Neural cell (in vitro differentiated cells): ENCODE measurements around the gene PCDH9. TPM values are rescaled to one million over a fixed set of nuclear protein-coding genes. Genes with fewer than 3 reads are reported as not detected.

ENCODE experiments used
- H2AFZ ChIP-seq: fragments of 200-600, 300-800 bp; sonication (generic), shearing (Covaris generic); 2 replicates; pipeline ENCODE4 v1.6.0; 2014; ENCODE audit warnings: low read depth, mild to moderate bottlenecking, antibody characterized with exemption, low read length, moderate library complexity
- H3F3A ChIP-seq: fragments of 200-600 bp; shearing (Covaris generic); 2 replicates; pipeline ENCODE4 v1.6.1; 2016; ENCODE audit warnings: mild to moderate bottlenecking, moderate library complexity, mixed read lengths, antibody characterized with exemption, low read length; ENCODE audit not compliant: insufficient read depth, poor library complexity, severe bottlenecking
- H3K27ac ChIP-seq: fragments of 200-600, 300-800 bp; sonication (generic), shearing (Covaris generic); 2 replicates; pipeline ENCODE4 v1.5.1; 2014; ENCODE audit warnings: mild to moderate bottlenecking, low read length, moderate library complexity
- H3K27me3 ChIP-seq: fragments of 300-800, 200-600 bp; sonication (generic), shearing (Covaris generic); 2 replicates; pipeline ENCODE4 v1.6.0; 2014; ENCODE audit warnings: mild to moderate bottlenecking, low read depth, low read length, moderate library complexity; ENCODE audit not compliant: insufficient read depth
- H3K36me3 ChIP-seq: fragments of 300-800, 200-600 bp; sonication (generic), shearing (Covaris generic); 2 replicates; pipeline ENCODE4 v1.5.1; 2014; ENCODE audit warnings: mild to moderate bottlenecking, antibody characterized with exemption, low read length, moderate library complexity; ENCODE audit not compliant: insufficient read depth
- H3K4me2 ChIP-seq: fragments of 300-800, 200-600 bp; sonication (generic), shearing (Covaris generic); 2 replicates; pipeline ENCODE4 v1.6.0; 2014; ENCODE audit warnings: mild to moderate bottlenecking, low read length
- H3K4me3 ChIP-seq: fragments of 300-800, 200-600 bp; sonication (generic), shearing (Covaris generic); 2 replicates; pipeline ENCODE4 v1.5.1; 2014; ENCODE audit warnings: mild to moderate bottlenecking, low read length, moderate library complexity
- H3K79me2 ChIP-seq: fragments of 200-600 bp; shearing (Covaris generic); replicated peaks from 2 replicates; pipeline ENCODE4 v1.6.0; 2014; ENCODE audit warnings: mild to moderate bottlenecking, low read length, moderate library complexity; ENCODE audit not compliant: insufficient read depth
- H3K9ac ChIP-seq: fragments of 300-800, 200-600 bp; sonication (generic), shearing (Covaris generic); 2 replicates; pipeline ENCODE4 v1.6.1; 2016; ENCODE audit warnings: mild to moderate bottlenecking, low read length, mixed read lengths
- H3K9me2 ChIP-seq: fragments of 200-600 bp; shearing (Covaris generic); 2 replicates; pipeline ENCODE4 v1.6.1; 2016; ENCODE audit warnings: mild to moderate bottlenecking, low read length, mixed read lengths; ENCODE audit not compliant: insufficient read depth
- H3K9me3 ChIP-seq: fragments of 200-600, 300-800 bp; sonication (generic), shearing (Covaris generic); 2 replicates; pipeline ENCODE4 v1.6.1; 2016; ENCODE audit warnings: mild to moderate bottlenecking, mixed run types, low read length, moderate library complexity, mixed read lengths
- H4K20me1 ChIP-seq: fragments of 200-600 bp; shearing (Covaris generic); 2 replicates; pipeline ENCODE4 v1.6.1; 2016; ENCODE audit warnings: mild to moderate bottlenecking, mixed run types; ENCODE audit not compliant: insufficient read depth
- EP300 ChIP-seq: fragments of 450-650 bp; conservative IDR thresholded peaks from 2 replicates; pipeline ENCODE4 v1.6.1; 2014; ENCODE audit warnings: antibody characterized with exemption, mild to moderate bottlenecking, moderate library complexity; ENCODE audit not compliant: poor library complexity, severe bottlenecking
- EZH2 ChIP-seq: fragments of 200-600, 300-800 bp; shearing (Covaris generic), sonication (generic); IDR thresholded peaks from 2 replicates; pipeline ENCODE4 v1.6.1; 2014; ENCODE audit warnings: antibody characterized with exemption, low read length, borderline replicate concordance, mild to moderate bottlenecking; ENCODE audit not compliant: insufficient read depth, poor library complexity, severe bottlenecking
- MXI1 ChIP-seq: fragments of 450-650 bp; conservative IDR thresholded peaks from 2 replicates; pipeline ENCODE4 v1.6.1; 2014; ENCODE audit warnings: antibody characterized with exemption, mild to moderate bottlenecking; ENCODE audit not compliant: poor library complexity, severe bottlenecking
- POLR2AphosphoS5 ChIP-seq: IDR thresholded peaks from 2 replicates; pipeline ENCODE4 v1.6.1; 2012
- RAD21 ChIP-seq: fragments of 450-650 bp; conservative IDR thresholded peaks from 2 replicates; pipeline ENCODE4 v1.6.1; 2014; ENCODE audit warnings: antibody characterized with exemption, mild to moderate bottlenecking, moderate library complexity
- SMC3 ChIP-seq: fragments of 450-650 bp; conservative IDR thresholded peaks from 2 replicates; pipeline ENCODE4 v1.6.1; 2014; ENCODE audit warnings: antibody characterized with exemption, mild to moderate bottlenecking, moderate library complexity; ENCODE audit not compliant: poor library complexity
- TAF1 ChIP-seq: IDR thresholded peaks from 2 replicates; pipeline ENCODE4 v1.6.1; 2012; ENCODE audit warnings: low read depth
- polyA plus RNA-seq: library from polyadenylated mRNA; depleted of rRNA; stranded (reverse); fragments of >200 nt; gene quantifications from 2 replicates; pipeline ENCODE4 v1.2.3, GENCODE V29; 2014
- TF ChIP-seq, protein P1 (sequence below): fragments of 450-650 bp; IDR thresholded peaks from 2 replicates; pipeline ENCODE4 v1.5.1; 2014; ENCODE audit warnings: antibody characterized with exemption, mild to moderate bottlenecking, moderate library complexity; ENCODE audit not compliant: poor library complexity, severe bottlenecking
- TF ChIP-seq, protein P2 (sequence below): IDR thresholded peaks from 2 replicates; pipeline ENCODE4 v1.6.1; 2012; ENCODE audit warnings: borderline replicate concordance

Gene PCDH9
- polyA plus RNA-seq, 1 donor from 2014 or later = 4.6 TPM

DNA sequence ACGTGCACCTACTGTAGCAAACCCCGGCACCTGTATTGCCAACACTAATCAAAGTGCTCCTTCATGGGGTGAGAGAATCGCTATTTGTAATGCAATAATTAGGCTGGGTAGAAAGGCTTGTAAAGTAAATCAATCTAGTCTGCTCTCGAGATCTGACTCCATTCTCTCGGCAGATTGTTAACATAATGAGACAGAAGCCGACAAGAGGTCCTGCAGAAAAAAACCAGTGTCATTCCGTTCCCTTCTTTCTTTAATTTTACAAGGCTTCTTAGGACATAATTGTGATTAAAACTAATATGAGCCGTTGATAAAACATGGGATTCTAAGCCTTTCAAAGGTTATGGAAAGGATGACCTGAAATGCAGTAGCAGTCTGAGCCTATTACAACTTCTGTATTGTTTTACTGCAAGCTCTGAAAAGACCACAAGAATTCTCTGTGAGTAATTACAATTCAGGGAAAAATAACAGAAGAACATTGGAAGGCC lies 530.0 kb downstream of the PCDH9 start:
- Histone ChIP-seq H3K4me3 (peak overlapping the region; percentile 16), H2AFZ (no peak overlapping the region), H3F3A (no peaks in the 10 kb centered on the region), H3K9me3 (no peaks in the 10 kb centered on the region), H3K4me2 (no peak overlapping the region), H3K9ac (no peak overlapping the region), H3K36me3 (no peaks in the 10 kb centered on the region), H4K20me1 (no peaks in the 10 kb centered on the region), H3K27ac (no peak overlapping the region), H3K9me2 (no peaks in the 10 kb centered on the region), H3K79me2 (no peaks in the 10 kb centered on the region), H3K27me3 (no peaks in the 10 kb centered on the region)
- TF ChIP-seq POLR2AphosphoS5 (no peak), EP300 (no peak), SMC3 (no peak), RAD21 (no peak), EZH2 (no peak), MXI1 (no peak), TAF1 (no peak)
- TF ChIP-seq, protein P1, sequence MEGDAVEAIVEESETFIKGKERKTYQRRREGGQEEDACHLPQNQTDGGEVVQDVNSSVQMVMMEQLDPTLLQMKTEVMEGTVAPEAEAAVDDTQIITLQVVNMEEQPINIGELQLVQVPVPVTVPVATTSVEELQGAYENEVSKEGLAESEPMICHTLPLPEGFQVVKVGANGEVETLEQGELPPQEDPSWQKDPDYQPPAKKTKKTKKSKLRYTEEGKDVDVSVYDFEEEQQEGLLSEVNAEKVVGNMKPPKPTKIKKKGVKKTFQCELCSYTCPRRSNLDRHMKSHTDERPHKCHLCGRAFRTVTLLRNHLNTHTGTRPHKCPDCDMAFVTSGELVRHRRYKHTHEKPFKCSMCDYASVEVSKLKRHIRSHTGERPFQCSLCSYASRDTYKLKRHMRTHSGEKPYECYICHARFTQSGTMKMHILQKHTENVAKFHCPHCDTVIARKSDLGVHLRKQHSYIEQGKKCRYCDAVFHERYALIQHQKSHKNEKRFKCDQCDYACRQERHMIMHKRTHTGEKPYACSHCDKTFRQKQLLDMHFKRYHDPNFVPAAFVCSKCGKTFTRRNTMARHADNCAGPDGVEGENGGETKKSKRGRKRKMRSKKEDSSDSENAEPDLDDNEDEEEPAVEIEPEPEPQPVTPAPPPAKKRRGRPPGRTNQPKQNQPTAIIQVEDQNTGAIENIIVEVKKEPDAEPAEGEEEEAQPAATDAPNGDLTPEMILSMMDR = no peak
- TF ChIP-seq, protein P2, sequence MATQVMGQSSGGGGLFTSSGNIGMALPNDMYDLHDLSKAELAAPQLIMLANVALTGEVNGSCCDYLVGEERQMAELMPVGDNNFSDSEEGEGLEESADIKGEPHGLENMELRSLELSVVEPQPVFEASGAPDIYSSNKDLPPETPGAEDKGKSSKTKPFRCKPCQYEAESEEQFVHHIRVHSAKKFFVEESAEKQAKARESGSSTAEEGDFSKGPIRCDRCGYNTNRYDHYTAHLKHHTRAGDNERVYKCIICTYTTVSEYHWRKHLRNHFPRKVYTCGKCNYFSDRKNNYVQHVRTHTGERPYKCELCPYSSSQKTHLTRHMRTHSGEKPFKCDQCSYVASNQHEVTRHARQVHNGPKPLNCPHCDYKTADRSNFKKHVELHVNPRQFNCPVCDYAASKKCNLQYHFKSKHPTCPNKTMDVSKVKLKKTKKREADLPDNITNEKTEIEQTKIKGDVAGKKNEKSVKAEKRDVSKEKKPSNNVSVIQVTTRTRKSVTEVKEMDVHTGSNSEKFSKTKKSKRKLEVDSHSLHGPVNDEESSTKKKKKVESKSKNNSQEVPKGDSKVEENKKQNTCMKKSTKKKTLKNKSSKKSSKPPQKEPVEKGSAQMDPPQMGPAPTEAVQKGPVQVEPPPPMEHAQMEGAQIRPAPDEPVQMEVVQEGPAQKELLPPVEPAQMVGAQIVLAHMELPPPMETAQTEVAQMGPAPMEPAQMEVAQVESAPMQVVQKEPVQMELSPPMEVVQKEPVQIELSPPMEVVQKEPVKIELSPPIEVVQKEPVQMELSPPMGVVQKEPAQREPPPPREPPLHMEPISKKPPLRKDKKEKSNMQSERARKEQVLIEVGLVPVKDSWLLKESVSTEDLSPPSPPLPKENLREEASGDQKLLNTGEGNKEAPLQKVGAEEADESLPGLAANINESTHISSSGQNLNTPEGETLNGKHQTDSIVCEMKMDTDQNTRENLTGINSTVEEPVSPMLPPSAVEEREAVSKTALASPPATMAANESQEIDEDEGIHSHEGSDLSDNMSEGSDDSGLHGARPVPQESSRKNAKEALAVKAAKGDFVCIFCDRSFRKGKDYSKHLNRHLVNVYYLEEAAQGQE = no peak

DNA sequence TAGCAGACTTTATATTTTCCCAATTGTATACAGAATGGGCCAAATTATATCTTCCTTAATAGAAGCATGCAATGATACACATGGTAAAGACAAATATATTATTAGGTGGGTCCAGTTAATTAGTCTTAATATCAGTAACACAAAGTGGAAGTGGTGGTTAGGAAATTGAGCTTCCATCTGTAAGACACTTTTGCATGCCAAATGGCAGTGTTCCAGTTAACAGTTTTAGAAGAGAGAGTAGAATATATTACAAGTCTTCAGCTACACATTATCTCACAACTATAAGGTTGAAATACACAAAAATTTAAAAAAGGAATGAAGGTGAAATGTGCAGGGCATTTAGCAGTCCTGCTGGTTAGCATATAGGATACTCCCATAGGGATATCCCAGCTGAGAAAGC lies 536.5 kb downstream of the PCDH9 start:
- H3K9me2 ChIP-seq = no peaks in the 10 kb centered on the region
- no peak overlapping the region for H3K27ac ChIP-seq
- H4K20me1 ChIP-seq = no peaks in the 10 kb centered on the region
- H2AFZ ChIP-seq = no peak overlapping the region
- TF ChIP-seq TAF1 (no peak), MXI1 (no peak), RAD21 (no peak), EZH2 (no peak), EP300 (no peak), POLR2AphosphoS5 (no peak), SMC3 (no peak)
- TF ChIP-seq, protein P1 = no peak
- TF ChIP-seq, protein P2 = no peak
- H3K4me3 ChIP-seq = no peak overlapping the region
- no peaks in the 10 kb centered on the region for H3K9me3 ChIP-seq
- H3K4me2 ChIP-seq = no peak overlapping the region
- no peak overlapping the region for H3K9ac ChIP-seq
- H3K27me3 ChIP-seq = no peaks in the 10 kb centered on the region
- H3K36me3 ChIP-seq = no peaks in the 10 kb centered on the region
- no peaks in the 10 kb centered on the region for H3F3A ChIP-seq
- H3K79me2 ChIP-seq = no peaks in the 10 kb centered on the region
